ENCODE data around the gene MYBPC1.

Gene MYBPC1

GRCh38 chr12:101690544-101691098 lies 95.8 kb downstream of the MYBPC1 start:
- H3K4me3 ChIP-seq (ENCODE audit: control insufficient read depth, low read depth, low read length): no peak overlapping the region
- DNase-seq (ENCODE audit: low read depth): no peak

GRCh38 chr12:101691503-101692096 lies 96.8 kb downstream of the MYBPC1 start:
- DNase-seq (ENCODE audit: low read depth): no peak
- H3K4me3 ChIP-seq (ENCODE audit: control insufficient read depth, low read depth, low read length): no peak overlapping the region
- no peak for TF ChIP-seq CTCF (IDR thresholded peaks at IDR 0.05; ENCODE audit: control insufficient read depth, insufficient read depth, low read depth, low read length, missing control alignments)

More at GRCh38 chr12:101690544-101691098, 95.8 kb downstream of the MYBPC1 start:
- no peak for TF ChIP-seq CTCF (IDR thresholded peaks at IDR 0.05; ENCODE audit: control insufficient read depth, insufficient read depth, low read depth, low read length, missing control alignments)

- no peak for TF ChIP-seq CTCF (IDR thresholded peaks at IDR 0.05; ENCODE audit: control insufficient read depth, insufficient read depth, low read depth, low read length, missing control alignments)
- DNase-seq (ENCODE audit: low read depth): no peak
Measured at GRCh38 chr12:101694297-101694848, 99.6 kb downstream of the MYBPC1 start.

DNA sequence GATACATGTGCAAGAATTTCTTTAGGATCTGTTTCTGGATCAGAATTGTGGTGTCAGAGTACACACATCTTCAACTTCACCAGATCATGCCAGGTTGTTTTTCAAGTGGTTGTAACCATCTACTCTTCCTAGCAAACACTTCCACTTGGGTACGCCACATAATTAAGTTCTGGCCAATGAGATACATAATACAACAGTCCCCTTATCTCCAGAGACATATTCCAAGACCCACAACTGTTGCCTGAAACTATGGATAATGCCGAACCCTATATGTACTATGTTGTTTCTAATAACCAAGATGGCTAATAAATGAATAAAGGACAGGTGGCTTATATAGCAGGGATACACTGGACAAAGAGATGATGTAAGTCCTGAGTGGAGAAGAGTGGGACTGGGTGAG lies 100.2 kb downstream of the MYBPC1 start:
- no peak for DNase-seq (ENCODE audit: low read depth)
- TF ChIP-seq CTCF (IDR thresholded peaks at IDR 0.05; ENCODE audit: control insufficient read depth, insufficient read depth, low read depth, low read length, missing control alignments): no peak
- H3K4me3 ChIP-seq (ENCODE audit: control insufficient read depth, low read depth, low read length): no peak overlapping the region

More at GRCh38 chr12:101694297-101694848, 99.6 kb downstream of the MYBPC1 start:
- no peak overlapping the region for H3K4me3 ChIP-seq (ENCODE audit: control insufficient read depth, low read depth, low read length)

DNA sequence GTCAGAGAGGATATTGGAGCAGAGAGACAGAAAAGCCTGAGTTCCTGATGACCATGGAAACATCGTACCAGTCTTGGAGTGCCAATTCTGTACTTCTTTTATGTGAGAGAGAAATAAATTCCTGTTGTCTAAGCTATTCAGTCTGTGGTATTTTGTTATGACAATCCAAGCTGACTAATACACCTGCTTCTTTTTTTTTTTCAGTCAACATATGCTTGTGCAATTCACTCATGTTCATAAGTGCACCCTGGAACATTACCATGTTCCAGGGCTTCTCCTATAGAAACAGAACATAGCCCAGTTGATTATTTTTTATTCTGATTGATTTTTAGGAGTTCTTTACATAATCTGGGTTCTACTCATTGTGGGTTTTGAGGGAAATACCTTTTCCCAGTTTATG lies 100.9 kb downstream of the MYBPC1 start:
- H3K4me3 ChIP-seq (ENCODE audit: control insufficient read depth, low read depth, low read length): no peak overlapping the region
- no peak for TF ChIP-seq CTCF (IDR thresholded peaks at IDR 0.05; ENCODE audit: control insufficient read depth, insufficient read depth, low read depth, low read length, missing control alignments)
- DNase-seq (ENCODE audit: low read depth): no peak

GRCh38 chr12:101696251-101697196 lies 101.8 kb downstream of the MYBPC1 start:
- no peak for TF ChIP-seq CTCF (IDR thresholded peaks at IDR 0.05; ENCODE audit: control insufficient read depth, insufficient read depth, low read depth, low read length, missing control alignments)
- peak overlapping the region; percentile 61 for H3K4me3 ChIP-seq (ENCODE audit: control insufficient read depth, low read depth, low read length)
- no peak for DNase-seq (ENCODE audit: low read depth)
